Ishikawa (cell line): ENCODE measurements around the gene CBX1.

ENCODE experiments used
- CEBPB ChIP-seq: IDR thresholded peaks from 2 replicates; pipeline ENCODE4 v1.6.1; 2012
- CREB1 ChIP-seq: IDR thresholded peaks from 2 replicates; pipeline ENCODE4 v1.6.1; 2012; ENCODE audit warnings: low read depth
- EGR1 ChIP-seq: IDR thresholded peaks from 2 replicates; pipeline ENCODE4 v1.6.1; 2012
- EP300 ChIP-seq: IDR thresholded peaks from 2 replicates; pipeline ENCODE4 v1.6.1; 2012; ENCODE audit warnings: borderline replicate concordance
- FOXM1 ChIP-seq: IDR thresholded peaks from 2 replicates; pipeline ENCODE4 v1.6.1; 2012; ENCODE audit warnings: low read depth, borderline replicate concordance
- NFIC ChIP-seq: IDR thresholded peaks from 2 replicates; pipeline ENCODE4 v1.6.1; 2012
- RAD21 ChIP-seq: IDR thresholded peaks from 2 replicates; pipeline ENCODE4 v1.6.1; 2012; ENCODE audit warnings: low read depth
- TAF1 ChIP-seq: IDR thresholded peaks from 2 replicates; pipeline ENCODE4 v1.6.1; 2012; ENCODE audit warnings: low read depth, mild to moderate bottlenecking
- TCF12 ChIP-seq: IDR thresholded peaks from 2 replicates; pipeline ENCODE4 v1.6.1; 2012; ENCODE audit warnings: low read depth
- TEAD4 ChIP-seq: IDR thresholded peaks from 2 replicates; pipeline ENCODE4 v1.6.1; 2012
- YY1 ChIP-seq: IDR thresholded peaks from 2 replicates; pipeline ENCODE4 v1.6.1; 2012; ENCODE audit warnings: low read depth
- ZBTB7A ChIP-seq: IDR thresholded peaks from 2 replicates; pipeline ENCODE4 v1.6.1; 2012; ENCODE audit warnings: low read depth
- TF ChIP-seq, protein P1 (sequence below): IDR thresholded peaks from 2 replicates; pipeline ENCODE4 v1.6.1; 2012; ENCODE audit warnings: low read depth, mild to moderate bottlenecking
- TF ChIP-seq, protein P2 (sequence below): IDR thresholded peaks from 2 replicates; pipeline ENCODE4 v1.6.1; 2012
- TF ChIP-seq, protein P3 (sequence below): IDR thresholded peaks from 2 replicates; pipeline ENCODE4 v1.6.1; 2012

CBX1 gene

DNA sequence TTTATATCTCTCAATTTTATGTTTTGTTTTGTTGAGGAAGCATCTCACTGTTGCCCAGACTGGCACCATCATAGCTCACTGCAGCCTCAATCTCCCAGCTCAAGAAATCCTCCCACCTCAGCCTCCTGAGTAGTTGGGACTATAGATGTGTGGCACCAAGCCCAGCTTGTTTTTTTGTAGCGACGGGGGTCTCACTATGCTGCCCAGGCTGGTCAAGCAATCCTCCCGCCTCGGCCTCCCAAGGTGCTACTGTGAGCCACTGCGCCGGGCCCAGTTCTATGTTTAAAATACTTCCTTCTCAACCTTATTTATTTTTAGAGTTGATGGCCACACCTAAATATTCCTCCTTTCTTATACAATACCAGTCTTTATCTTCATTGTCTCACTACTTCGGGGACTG is 55.0 kb downstream of the CBX1 start:
- TF ChIP-seq YY1 (no peak), EGR1 (no peak), TAF1 (no peak), TEAD4 (no peak), ZBTB7A (no peak), FOXM1 (no peak)
- TF ChIP-seq, protein P1, sequence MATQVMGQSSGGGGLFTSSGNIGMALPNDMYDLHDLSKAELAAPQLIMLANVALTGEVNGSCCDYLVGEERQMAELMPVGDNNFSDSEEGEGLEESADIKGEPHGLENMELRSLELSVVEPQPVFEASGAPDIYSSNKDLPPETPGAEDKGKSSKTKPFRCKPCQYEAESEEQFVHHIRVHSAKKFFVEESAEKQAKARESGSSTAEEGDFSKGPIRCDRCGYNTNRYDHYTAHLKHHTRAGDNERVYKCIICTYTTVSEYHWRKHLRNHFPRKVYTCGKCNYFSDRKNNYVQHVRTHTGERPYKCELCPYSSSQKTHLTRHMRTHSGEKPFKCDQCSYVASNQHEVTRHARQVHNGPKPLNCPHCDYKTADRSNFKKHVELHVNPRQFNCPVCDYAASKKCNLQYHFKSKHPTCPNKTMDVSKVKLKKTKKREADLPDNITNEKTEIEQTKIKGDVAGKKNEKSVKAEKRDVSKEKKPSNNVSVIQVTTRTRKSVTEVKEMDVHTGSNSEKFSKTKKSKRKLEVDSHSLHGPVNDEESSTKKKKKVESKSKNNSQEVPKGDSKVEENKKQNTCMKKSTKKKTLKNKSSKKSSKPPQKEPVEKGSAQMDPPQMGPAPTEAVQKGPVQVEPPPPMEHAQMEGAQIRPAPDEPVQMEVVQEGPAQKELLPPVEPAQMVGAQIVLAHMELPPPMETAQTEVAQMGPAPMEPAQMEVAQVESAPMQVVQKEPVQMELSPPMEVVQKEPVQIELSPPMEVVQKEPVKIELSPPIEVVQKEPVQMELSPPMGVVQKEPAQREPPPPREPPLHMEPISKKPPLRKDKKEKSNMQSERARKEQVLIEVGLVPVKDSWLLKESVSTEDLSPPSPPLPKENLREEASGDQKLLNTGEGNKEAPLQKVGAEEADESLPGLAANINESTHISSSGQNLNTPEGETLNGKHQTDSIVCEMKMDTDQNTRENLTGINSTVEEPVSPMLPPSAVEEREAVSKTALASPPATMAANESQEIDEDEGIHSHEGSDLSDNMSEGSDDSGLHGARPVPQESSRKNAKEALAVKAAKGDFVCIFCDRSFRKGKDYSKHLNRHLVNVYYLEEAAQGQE = no peak
- TF ChIP-seq, protein P2, sequence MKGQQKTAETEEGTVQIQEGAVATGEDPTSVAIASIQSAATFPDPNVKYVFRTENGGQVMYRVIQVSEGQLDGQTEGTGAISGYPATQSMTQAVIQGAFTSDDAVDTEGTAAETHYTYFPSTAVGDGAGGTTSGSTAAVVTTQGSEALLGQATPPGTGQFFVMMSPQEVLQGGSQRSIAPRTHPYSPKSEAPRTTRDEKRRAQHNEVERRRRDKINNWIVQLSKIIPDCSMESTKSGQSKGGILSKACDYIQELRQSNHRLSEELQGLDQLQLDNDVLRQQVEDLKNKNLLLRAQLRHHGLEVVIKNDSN = no peak

DNA sequence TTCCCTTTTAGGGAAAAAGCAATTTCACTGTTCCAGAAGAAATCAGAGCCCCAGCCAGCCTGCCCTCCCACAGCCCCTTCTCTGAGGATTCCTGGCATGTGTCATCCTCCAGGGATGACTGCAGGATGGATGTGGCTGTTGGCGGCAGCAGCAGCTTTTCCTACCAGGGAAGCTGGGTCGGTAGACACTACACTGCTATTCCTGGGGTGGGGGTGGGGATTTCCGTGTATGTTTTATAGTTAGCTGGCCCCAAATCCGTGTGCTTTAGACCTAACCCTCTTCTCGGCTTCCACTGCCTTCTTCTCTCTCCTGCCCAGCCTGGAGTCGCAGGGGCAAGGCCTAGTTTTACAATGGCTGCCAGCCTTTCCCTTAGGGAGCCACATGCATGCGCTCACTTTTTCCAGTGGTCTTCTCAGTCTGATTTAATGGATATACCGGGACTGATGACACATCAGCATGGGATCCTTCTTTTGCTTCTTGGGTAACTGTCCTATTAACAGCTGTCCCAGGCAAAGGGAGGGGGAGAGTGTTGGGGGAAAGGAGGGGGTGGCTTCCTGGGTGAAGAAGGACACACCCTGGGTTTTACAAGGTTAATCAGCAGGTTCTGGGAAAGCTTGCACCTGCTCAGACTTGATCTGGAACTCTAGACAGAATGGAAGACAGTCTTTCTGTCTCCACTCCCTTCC is 55.8 kb downstream of the CBX1 start:
- TF ChIP-seq EGR1 = no peak
- TF ChIP-seq TEAD4 = no peak
- TF ChIP-seq TCF12 = no peak
- TF ChIP-seq, protein P3, sequence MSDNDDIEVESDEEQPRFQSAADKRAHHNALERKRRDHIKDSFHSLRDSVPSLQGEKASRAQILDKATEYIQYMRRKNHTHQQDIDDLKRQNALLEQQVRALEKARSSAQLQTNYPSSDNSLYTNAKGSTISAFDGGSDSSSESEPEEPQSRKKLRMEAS = no peak
- no peak for TF ChIP-seq RAD21
- no peak for TF ChIP-seq ZBTB7A
- TF ChIP-seq, protein P2 = no peak
- no peak for TF ChIP-seq EP300
- no peak for TF ChIP-seq NFIC
- TF ChIP-seq FOXM1 = no peak
- TF ChIP-seq CEBPB = no peak
- TF ChIP-seq YY1 = no peak
- TF ChIP-seq CREB1 = no peak
- TF ChIP-seq TAF1 = no peak
- TF ChIP-seq, protein P1 = no peak

DNA sequence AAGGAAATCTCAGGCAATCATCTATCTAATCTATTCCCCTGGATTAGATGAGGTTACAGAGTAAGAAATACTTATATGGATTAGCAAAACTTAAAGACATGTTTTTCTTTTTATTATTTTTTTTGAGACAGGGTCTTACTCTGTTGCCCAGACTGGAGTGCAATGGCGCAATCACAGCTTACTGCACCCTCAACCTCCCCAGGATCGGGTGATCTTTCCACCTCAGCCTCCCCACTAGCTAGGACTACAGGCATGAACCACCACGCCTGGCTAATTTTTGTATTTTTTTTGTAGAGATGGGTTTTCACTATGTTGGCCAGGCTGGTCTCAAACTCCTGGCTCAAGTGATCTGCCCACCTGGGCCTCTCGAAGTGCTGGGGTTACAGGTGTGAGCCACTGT is 56.4 kb downstream of the CBX1 start:
- TF ChIP-seq FOXM1 (no peak), RAD21 (no peak), TCF12 (no peak), TEAD4 (no peak), CEBPB (no peak), NFIC (no peak), EGR1 (no peak), TAF1 (no peak), EP300 (no peak), YY1 (no peak), ZBTB7A (no peak), CREB1 (no peak)
- TF ChIP-seq, protein P3 = no peak
- TF ChIP-seq, protein P1 = no peak
- TF ChIP-seq, protein P2 = no peak

DNA sequence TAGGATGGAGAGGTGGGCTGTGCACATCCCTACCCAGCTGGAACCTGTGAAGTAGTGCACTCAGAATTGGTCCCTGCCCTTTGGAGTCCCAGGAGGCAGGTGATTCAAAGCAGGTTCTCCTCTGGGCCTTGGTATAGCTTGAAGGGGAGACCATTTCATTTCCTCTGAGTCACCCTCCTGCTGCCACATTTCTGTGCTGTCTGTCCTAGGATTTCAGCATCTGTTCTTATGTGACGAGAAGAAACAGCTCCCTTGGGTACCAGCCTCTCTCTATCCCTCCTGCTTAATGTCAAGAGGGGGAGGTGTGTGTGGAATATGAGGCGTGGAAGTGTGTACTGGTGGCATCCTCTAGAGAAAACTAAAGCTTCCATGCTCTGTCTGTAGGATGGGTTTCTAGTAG is 58.1 kb downstream of the CBX1 start:
- no peak for TF ChIP-seq CEBPB
- TF ChIP-seq, protein P3 = no peak
- no peak for TF ChIP-seq CREB1
- TF ChIP-seq FOXM1 = no peak
- TF ChIP-seq YY1 = no peak
- TF ChIP-seq TAF1 = no peak
- TF ChIP-seq RAD21 = no peak
- TF ChIP-seq NFIC = no peak
- TF ChIP-seq, protein P2 = no peak
- no peak for TF ChIP-seq ZBTB7A
- TF ChIP-seq, protein P1 = no peak
- TF ChIP-seq EGR1 = no peak
- TF ChIP-seq EP300 = no peak
- TF ChIP-seq TCF12 = no peak
- no peak for TF ChIP-seq TEAD4
